Esophagus squamous epithelium (tissue), 5 donors: Measurements from ENCODE around the gene SELENOM. TPM values are rescaled to one million over a fixed set of nuclear protein-coding genes. Genes with fewer than 3 reads are reported as not detected.
"Not testable (repeated sequence)": the region's sequence is repeated elsewhere in the genome, so short reads cannot be mapped to it uniquely, and the experiment has no call there.

ENCODE experiments used
- DNase-seq: peaks from one replicate; lab custom pipeline; 2025; lab: John Stamatoyannopoulos, UW
- H3K27ac ChIP-seq, 4 donors: fragments of 200-600 bp; sonication (generic); one replicate each; pipeline ENCODE4 v1.5.1; 2016 to 2019; ENCODE audit warnings: mild to moderate bottlenecking in 1 of 4
- H3K27me3 ChIP-seq, 4 donors: fragments of 200-600 bp; sonication (generic); 1 replicate in 3 of 4; 2 replicates in 1 of 4; pipeline versions ENCODE4 v1.5.1 to v1.6.0; 2017 to 2021; ENCODE audit warnings: antibody characterized with exemption in 1 of 4
- H3K36me3 ChIP-seq, 3 donors: fragments of 200-600 bp; sonication (generic); one replicate each; pipeline ENCODE4 v1.5.1; 2016 to 2019
- H3K4me1 ChIP-seq, 3 donors: fragments of 200-600 bp; sonication (generic); one replicate each; pipeline ENCODE4 v1.5.1; 2017 to 2019
- H3K4me3 ChIP-seq, 4 donors: fragments of 200-600 bp; sonication (generic); 1 replicate in 3 of 4; 2 replicates in 1 of 4; pipeline ENCODE4 v1.5.1; 2016 to 2019; ENCODE audit warnings: mild to moderate bottlenecking in 2 of 4, moderate library complexity in 1 of 4
- H3K9me3 ChIP-seq, 3 donors: fragments of 200-600 bp; sonication (generic); one replicate each; pipeline ENCODE4 v1.5.1; 2016 to 2019
- POLR2A ChIP-seq, 4 donors: fragments of 450-650 bp; IDR thresholded peaks; one replicate each; pipeline ENCODE4 v1.6.1; 2017; ENCODE audit warnings: antibody characterized with exemption in 4 of 4, mild to moderate bottlenecking in 4 of 4, moderate library complexity in 3 of 4
- WGBS, 2 donors: methylation state at CpG; one replicate each; pipeline ENCODE4 v1.1.5; 2018; 5-methylcytosine and 5-hydroxymethylcytosine counted together
- intact Hi-C: fragments of 100-400 bp; cut with DNase I; formaldehyde crosslinking; loops from one replicate; pipeline ENCODE4 v1.15.0; 2022
- total RNA-seq, 4 donors: library from RNA; depleted of rRNA; stranded (reverse); fragments of >200 nt; gene quantifications; one replicate each; pipeline ENCODE4 v1.1.0, GENCODE V29; 2016
- TF ChIP-seq, protein P1 (sequence below), 6 experiments: fragments of 450-650 bp in 4 of 6; fragments of 200-600 bp in 2 of 6; sonication (generic) in 2 of 6; IDR thresholded peaks; one replicate each; pipeline ENCODE4 v1.5.1; 2016 to 2019; ENCODE audit warnings: antibody characterized with exemption in 6 of 6, mild to moderate bottlenecking in 4 of 6, moderate library complexity in 4 of 6
- donor health status: DM: yes; HTN: yes; CAD: no.

Gene SELENOM
- total RNA-seq, 4 donors from 2014 or later: 13.3 to 291 (median 67.6) TPM

DNA sequence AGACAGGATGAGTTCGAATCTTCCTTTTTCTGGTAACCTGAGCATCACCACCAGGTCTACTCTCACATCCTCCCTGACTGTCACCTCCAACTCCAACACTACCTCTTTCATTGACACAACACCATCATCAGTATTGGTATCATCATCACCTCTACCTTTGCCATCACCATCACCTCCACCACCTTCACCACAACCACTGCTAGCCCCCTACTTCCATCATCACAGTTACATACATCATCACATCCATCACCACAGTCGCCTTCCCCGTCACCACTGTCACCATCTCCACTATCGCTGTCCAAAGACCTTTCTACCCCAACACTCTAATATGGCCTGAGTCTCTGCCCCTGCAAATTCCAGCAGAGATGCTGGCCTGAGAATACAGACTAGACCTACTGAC lies 14.0 kb upstream of the SELENOM start:
- intact Hi-C loops: no loop called here
- Histone ChIP-seq H3K9me3 (no peaks in the 10 kb centered on the region), H3K4me1 (peaks cover 8 to 20% (median 15%) of the 10 kb centered on the region in 3 donors), H3K27me3 (no peaks in the 10 kb centered on the region), H3K27ac (no peak overlapping the region), H3K4me3 (no peak overlapping the region), H3K36me3 (no peaks in the 10 kb centered on the region)
- DNase-seq: no peak
- TF ChIP-seq, protein P1, sequence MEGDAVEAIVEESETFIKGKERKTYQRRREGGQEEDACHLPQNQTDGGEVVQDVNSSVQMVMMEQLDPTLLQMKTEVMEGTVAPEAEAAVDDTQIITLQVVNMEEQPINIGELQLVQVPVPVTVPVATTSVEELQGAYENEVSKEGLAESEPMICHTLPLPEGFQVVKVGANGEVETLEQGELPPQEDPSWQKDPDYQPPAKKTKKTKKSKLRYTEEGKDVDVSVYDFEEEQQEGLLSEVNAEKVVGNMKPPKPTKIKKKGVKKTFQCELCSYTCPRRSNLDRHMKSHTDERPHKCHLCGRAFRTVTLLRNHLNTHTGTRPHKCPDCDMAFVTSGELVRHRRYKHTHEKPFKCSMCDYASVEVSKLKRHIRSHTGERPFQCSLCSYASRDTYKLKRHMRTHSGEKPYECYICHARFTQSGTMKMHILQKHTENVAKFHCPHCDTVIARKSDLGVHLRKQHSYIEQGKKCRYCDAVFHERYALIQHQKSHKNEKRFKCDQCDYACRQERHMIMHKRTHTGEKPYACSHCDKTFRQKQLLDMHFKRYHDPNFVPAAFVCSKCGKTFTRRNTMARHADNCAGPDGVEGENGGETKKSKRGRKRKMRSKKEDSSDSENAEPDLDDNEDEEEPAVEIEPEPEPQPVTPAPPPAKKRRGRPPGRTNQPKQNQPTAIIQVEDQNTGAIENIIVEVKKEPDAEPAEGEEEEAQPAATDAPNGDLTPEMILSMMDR (IDR thresholded peaks at IDR 0.05): no peak
- TF ChIP-seq POLR2A (IDR thresholded peaks at IDR 0.05): no peak
- WGBS, 2 donors: 93 to 98% methylated on average over 4 of the region's 4 CpGs

GRCh38 chr22:31120642-31121041 lies 13.3 kb upstream of the SELENOM start:
- intact Hi-C loops: no loop called here
- no peak overlapping the region for H3K27ac ChIP-seq
- no peak for DNase-seq
- H3K36me3 ChIP-seq: no peaks in the 10 kb centered on the region
- H3K4me1 ChIP-seq: peaks cover 8 to 20% (median 15%) of the 10 kb centered on the region in 3 donors
- TF ChIP-seq, protein P1 (IDR thresholded peaks at IDR 0.05): no peak
- TF ChIP-seq POLR2A (IDR thresholded peaks at IDR 0.05): no peak
- 100% methylated on average over 1 of the region's 1 CpG; no CpG with 5 or more reads in 1 of the 2 donors for WGBS, 2 donors
- no peaks in the 10 kb centered on the region for H3K9me3 ChIP-seq
- no peaks in the 10 kb centered on the region for H3K27me3 ChIP-seq
- no peak overlapping the region for H3K4me3 ChIP-seq

- TF ChIP-seq POLR2A (IDR thresholded peaks at IDR 0.05): no peak
- TF ChIP-seq, protein P1 (IDR thresholded peaks at IDR 0.05): no peak
- Histone ChIP-seq H3K36me3 (no peaks in the 10 kb centered on the region), H3K27me3 (no peaks in the 10 kb centered on the region), H3K27ac (no peak overlapping the region), H3K4me1 (peaks cover 8 to 20% (median 15%) of the 10 kb centered on the region in 3 donors), H3K4me3 (no peak overlapping the region), H3K9me3 (no peaks in the 10 kb centered on the region)
- intact Hi-C loops: no loop called here
- 86 to 92% methylated on average over 1 to 2 of the region's 5 CpGs for WGBS, 2 donors
- DNase-seq: no peak
These were observed 12.9 kb upstream of the SELENOM start for GRCh38 chr22:31120230-31120629.

- H3K36me3 ChIP-seq: no peaks in the 10 kb centered on the region
- TF ChIP-seq, protein P1 (IDR thresholded peaks at IDR 0.05): no peak
- TF ChIP-seq POLR2A (IDR thresholded peaks at IDR 0.05): no peak
- 68 to 85% methylated on average over 3 to 4 of the region's 7 CpGs for WGBS, 2 donors
- H3K27me3 ChIP-seq: no peaks in the 10 kb centered on the region
- H3K27ac ChIP-seq: no peak overlapping the region
- DNase-seq: no peak
- no peaks in the 10 kb centered on the region for H3K9me3 ChIP-seq
- peaks cover 8 to 20% (median 15%) of the 10 kb centered on the region in 3 donors for H3K4me1 ChIP-seq
- H3K4me3 ChIP-seq: no peak overlapping the region
- intact Hi-C loops: no loop called here
These were observed 11.8 kb upstream of the SELENOM start for GRCh38 chr22:31119026-31119717.

DNA sequence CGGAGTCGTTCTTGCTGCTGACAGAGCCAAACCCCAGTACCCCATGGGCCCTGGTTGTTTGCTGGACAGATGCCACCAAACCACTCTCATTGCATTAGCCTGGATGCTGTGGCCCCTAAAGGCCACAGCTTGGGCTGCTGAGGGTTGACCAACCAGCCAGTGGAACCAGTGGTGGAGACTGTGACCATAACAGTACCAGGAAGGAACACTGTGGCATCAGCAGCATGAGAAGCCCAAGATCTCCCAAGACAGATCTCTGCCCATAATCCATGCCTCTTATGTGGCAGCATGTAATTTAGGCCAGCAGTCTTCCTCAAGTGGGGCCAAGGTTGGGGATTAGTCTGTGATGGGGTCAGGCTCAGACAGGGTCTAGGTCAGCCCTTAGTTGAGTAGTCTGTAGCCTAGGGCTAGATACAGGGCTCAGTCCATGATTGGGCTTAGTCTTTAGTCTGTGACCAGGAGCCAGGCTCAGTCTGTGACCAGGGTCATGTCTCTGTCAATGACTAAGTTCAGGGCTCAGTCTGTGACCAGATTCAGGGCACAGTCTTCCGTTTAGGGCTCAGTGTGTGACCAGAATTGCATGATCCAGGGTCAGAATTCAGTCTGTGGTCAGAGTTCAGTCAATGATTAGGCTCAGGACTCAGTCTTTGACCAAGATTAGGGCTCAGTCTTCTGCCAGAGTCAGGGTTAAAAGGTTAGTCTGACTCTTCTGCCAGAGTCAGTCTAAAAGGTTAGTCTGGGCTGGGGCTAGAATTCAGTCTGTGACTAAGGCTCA lies 10.9 kb upstream of the SELENOM start:
- H3K36me3 ChIP-seq: no peaks in the 10 kb centered on the region
- no peak for TF ChIP-seq POLR2A (IDR thresholded peaks at IDR 0.05)
- TF ChIP-seq, protein P1 (IDR thresholded peaks at IDR 0.05): no peak
- H3K27me3 ChIP-seq: no peaks in the 10 kb centered on the region
- intact Hi-C loops: no loop called here
- 80 to 86% methylated on average over 1 to 3 of the region's 3 CpGs for WGBS, 2 donors
- DNase-seq: no peak
- H3K27ac ChIP-seq: no peak overlapping the region
- H3K9me3 ChIP-seq: no peaks in the 10 kb centered on the region
- H3K4me3 ChIP-seq: no peak overlapping the region
- H3K4me1 ChIP-seq: peaks cover 8 to 15% (median 12%) of the 10 kb centered on the region in 3 donors

- WGBS, 2 donors: 84 to 87% methylated on average over 6 to 7 of the region's 7 CpGs
- H3K36me3 ChIP-seq, H3K9me3 ChIP-seq, DNase-seq, H3K4me3 ChIP-seq, H3K27ac ChIP-seq, H3K27me3 ChIP-seq, H3K4me1 ChIP-seq, intact Hi-C loops: not testable (repeated sequence)
These were observed 5.3 kb upstream of the SELENOM start for GRCh38 chr22:31112547-31113091.
